ENCODE results near the gene AHNAK.

The AHNAK gene

DNA sequence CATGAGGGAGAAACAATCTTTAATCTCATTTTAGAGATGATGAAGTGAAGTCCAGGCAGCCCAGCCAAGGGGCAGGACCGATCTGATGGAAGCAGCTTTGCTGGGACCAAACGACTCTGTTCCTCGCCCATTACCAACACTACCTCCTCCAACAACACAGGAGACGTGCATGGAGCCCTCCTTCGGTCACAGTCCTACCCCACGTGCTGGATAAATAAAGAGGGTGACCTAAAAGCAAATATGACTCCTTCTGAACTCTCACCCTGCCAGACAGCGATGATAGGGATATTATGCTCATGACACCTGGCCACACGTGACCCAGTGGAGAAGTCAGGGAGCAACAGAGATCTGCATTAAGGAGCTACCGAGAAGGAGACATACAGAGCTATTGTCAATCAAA is 101.8 kb downstream of the AHNAK start:
- DNase-seq = no peak
- no peaks in the 10 kb centered on the region for H3K36me3 ChIP-seq (ENCODE audit: control insufficient read depth in 4 of 4, insufficient read depth in 4 of 4, low read length in 3 of 4)
- POLR2A ChIA-PET = interaction anchor here (1.4 kb wide), 1 partner anchor 16 kb away, joined by 3 read pairs; no protein-coding TSS in a partner anchor
- H3K27me3 ChIP-seq (replicated peaks in 2 of 5; ENCODE audit: control insufficient read depth in 4 of 5, insufficient read depth in 5 of 5, low read length in 4 of 5) = peaks cover 0 to 3% (median 0%) of the 10 kb centered on the region in 5 experiments
- H3K4me3 ChIP-seq (ENCODE audit: control insufficient read depth in 1 of 7, extremely low read depth in 1 of 7, insufficient read depth in 4 of 7, low read depth in 2 of 7, low read length in 6 of 7) = peak overlapping the region in 5 of 7 experiments; percentile 32 to 75 (median 67)
- WGBS (ENCODE audit: insufficient coverage) = 83% methylated on average over 3 of the region's 9 CpGs
- no peak overlapping the region for H3K27ac ChIP-seq (ENCODE audit: insufficient read depth in 1 of 2, low read depth in 1 of 2, low read length in 2 of 2, poor library complexity in 1 of 2, severe bottlenecking in 2 of 2)
- CTCF ChIA-PET = interaction anchor here (0.8 to 2.7 kb wide), 12 partner anchors 8 to 115 kb away, joined by 3 to 10 read pairs (median 4); no protein-coding TSS in a partner anchor
- H3K4me1 ChIP-seq (ENCODE audit: control extremely low read depth in 1 of 4, control insufficient read depth in 4 of 4, insufficient read depth in 4 of 4, low read length in 3 of 4) = peaks cover 6 to 26% (median 24%) of the 10 kb centered on the region in 4 experiments
- H3K9me3 ChIP-seq (ENCODE audit: control extremely low read depth in 1 of 5, control insufficient read depth in 4 of 5, insufficient read depth in 2 of 5, low read depth in 1 of 5, low read length in 4 of 5) = no peaks in the 10 kb centered on the region

- under 1% methylated on average over 20 of the region's 23 CpGs for WGBS (ENCODE audit: insufficient coverage)
- Histone ChIP-seq H3K36me3 (ENCODE audit: control insufficient read depth in 4 of 4, insufficient read depth in 4 of 4, low read length in 3 of 4) (no peaks in the 10 kb centered on the region), H3K4me3 (ENCODE audit: control insufficient read depth in 1 of 7, extremely low read depth in 1 of 7, insufficient read depth in 4 of 7, low read depth in 2 of 7, low read length in 6 of 7) (peak overlapping the region in 5 of 7 experiments; percentile 32 to 75 (median 67)), H3K27ac (ENCODE audit: insufficient read depth in 1 of 2, low read depth in 1 of 2, low read length in 2 of 2, poor library complexity in 1 of 2, severe bottlenecking in 2 of 2) (peak overlapping the region in 1 of 2 experiments; percentile 46), H3K9me3 (ENCODE audit: control extremely low read depth in 1 of 5, control insufficient read depth in 4 of 5, insufficient read depth in 2 of 5, low read depth in 1 of 5, low read length in 4 of 5) (no peaks in the 10 kb centered on the region), H3K4me1 (ENCODE audit: control extremely low read depth in 1 of 4, control insufficient read depth in 4 of 4, insufficient read depth in 4 of 4, low read length in 3 of 4) (peaks cover 6 to 27% (median 25%) of the 10 kb centered on the region in 4 experiments), H3K27me3 (replicated peaks in 2 of 5; ENCODE audit: control insufficient read depth in 4 of 5, insufficient read depth in 5 of 5, low read length in 4 of 5) (peaks cover 0 to 3% (median 0%) of the 10 kb centered on the region in 5 experiments)
- CTCF ChIA-PET = interaction anchor here (0.8 to 2.7 kb wide), 13 partner anchors 8 to 116 kb away, joined by 3 to 10 read pairs (median 4); no protein-coding TSS in a partner anchor
- peak; percentile 73 to 90 (median 86) for DNase-seq
- POLR2A ChIA-PET = interaction anchor here (1.4 kb wide), 1 partner anchor 16 kb away, joined by 3 read pairs; no protein-coding TSS in a partner anchor
Measured at GRCh38 chr11:62444236-62444833, 102.3 kb downstream of the AHNAK start.

DNA sequence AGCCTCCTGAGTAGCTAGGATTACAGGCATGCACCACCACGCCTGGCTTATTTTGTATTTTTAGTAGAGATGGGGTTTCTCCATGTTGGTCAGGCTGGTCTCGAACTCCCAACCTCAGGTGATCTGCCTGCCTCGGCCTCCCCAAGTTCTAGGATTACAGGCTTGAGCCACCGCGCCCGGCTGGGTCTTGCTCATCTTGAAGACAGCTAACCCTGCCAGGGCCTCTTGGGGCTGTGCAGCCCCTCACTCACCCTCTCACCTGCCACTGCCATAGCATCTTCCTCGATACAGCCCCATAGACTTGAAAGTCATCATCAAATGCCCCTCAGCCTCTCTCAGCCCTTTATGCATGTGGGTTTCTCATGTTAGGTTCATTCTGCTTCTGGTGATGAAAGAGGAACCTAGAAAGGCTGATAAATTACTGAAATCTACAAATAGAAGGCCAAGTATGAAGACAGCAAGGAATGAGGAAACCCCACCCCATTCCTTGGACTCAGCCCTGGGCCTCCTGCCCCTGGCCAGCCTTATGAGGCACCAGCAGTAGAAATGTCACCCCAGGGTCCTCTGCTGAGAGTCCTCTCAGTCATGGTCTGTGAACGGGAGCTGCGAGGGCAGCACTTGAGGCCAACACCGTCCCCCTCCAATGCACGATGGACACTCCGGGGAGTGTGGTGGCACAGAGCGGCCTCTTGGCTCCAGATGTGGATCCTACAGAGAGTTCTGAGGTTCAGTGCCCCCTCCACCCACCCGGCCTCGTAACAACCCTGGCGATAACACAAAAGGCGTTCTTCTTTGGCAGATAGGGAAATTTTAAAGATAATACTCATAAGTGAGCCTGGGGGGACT is 103.0 kb downstream of the AHNAK start:
- 65% methylated on average over 10 of the region's 17 CpGs for WGBS (ENCODE audit: insufficient coverage)

DNA sequence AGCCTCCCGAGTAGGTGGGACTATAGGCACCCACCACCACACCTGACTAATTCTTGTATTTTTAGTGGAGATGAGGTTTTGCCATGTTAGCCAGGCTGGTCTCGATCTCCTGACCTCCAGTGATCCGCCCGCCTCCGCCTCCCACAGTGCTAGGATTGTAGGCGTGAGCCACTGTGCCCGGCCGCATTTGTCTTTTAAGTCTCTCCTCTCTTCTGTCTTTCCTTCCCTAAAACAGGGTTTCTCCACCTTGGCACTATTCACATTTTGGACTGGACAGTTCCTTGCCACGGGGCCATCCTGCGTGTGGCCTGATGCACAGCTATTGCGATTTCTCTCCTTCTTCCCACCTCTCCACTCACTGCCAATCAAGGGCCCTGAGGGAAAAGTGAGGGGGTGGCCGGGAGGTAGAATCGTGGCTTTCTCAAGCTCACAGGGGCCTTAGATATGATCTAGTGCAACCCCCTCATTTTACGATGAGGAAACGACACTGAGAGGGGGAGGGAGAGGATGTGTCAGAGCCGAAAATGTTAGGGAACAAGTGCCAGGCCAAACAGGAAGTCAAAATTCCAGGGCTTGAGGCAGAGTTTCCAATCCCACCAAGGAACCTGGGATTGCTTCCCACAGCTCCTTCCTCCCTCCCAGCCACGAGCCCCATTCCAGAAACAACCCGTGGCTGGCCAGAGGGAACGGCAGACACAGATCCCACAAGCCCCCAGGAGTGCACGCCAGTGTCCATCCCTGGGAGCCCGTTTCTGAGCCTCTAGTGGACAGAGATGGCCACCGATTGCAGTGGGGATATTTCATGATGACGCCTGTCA is 106.6 kb downstream of the AHNAK start:
- Histone ChIP-seq H3K27ac (ENCODE audit: insufficient read depth in 1 of 2, low read depth in 1 of 2, low read length in 2 of 2, poor library complexity in 1 of 2, severe bottlenecking in 2 of 2) (no peak overlapping the region), H3K4me3 (ENCODE audit: control insufficient read depth in 1 of 7, extremely low read depth in 1 of 7, insufficient read depth in 4 of 7, low read depth in 2 of 7, low read length in 6 of 7) (no peak overlapping the region), H3K4me1 (ENCODE audit: control extremely low read depth in 1 of 4, control insufficient read depth in 4 of 4, insufficient read depth in 4 of 4, low read length in 3 of 4) (peaks cover 11 to 40% (median 34%) of the 10 kb centered on the region in 4 experiments), H3K9me3 (ENCODE audit: control extremely low read depth in 1 of 5, control insufficient read depth in 4 of 5, insufficient read depth in 2 of 5, low read depth in 1 of 5, low read length in 4 of 5) (no peaks in the 10 kb centered on the region), H3K27me3 (replicated peaks in 2 of 5; ENCODE audit: control insufficient read depth in 4 of 5, insufficient read depth in 5 of 5, low read length in 4 of 5) (no peaks in the 10 kb centered on the region), H3K36me3 (ENCODE audit: control insufficient read depth in 4 of 4, insufficient read depth in 4 of 4, low read length in 3 of 4) (no peaks in the 10 kb centered on the region)
- CTCF ChIA-PET = interaction anchor here (0.8 to 1.7 kb wide), 4 partner anchors 11 to 15 kb away, joined by 3 to 4 read pairs (median 3); no protein-coding TSS in a partner anchor
- POLR2A ChIA-PET = interaction anchor here (0.6 kb wide), 2 partner anchors 44 to 97 kb away, joined by 3 to 4 read pairs; no protein-coding TSS in a partner anchor
- DNase-seq = no peak
- WGBS (ENCODE audit: insufficient coverage) = 58% methylated on average over 14 of the region's 23 CpGs

More for the DNA sequence above, 103.0 kb downstream of the AHNAK start:
- Histone ChIP-seq H3K27ac (ENCODE audit: insufficient read depth in 1 of 2, low read depth in 1 of 2, low read length in 2 of 2, poor library complexity in 1 of 2, severe bottlenecking in 2 of 2) (peak overlapping the region in 1 of 2 experiments; percentile 46), H3K27me3 (replicated peaks in 2 of 5; ENCODE audit: control insufficient read depth in 4 of 5, insufficient read depth in 5 of 5, low read length in 4 of 5) (peaks cover 0 to 3% (median 0%) of the 10 kb centered on the region in 5 experiments), H3K9me3 (ENCODE audit: control extremely low read depth in 1 of 5, control insufficient read depth in 4 of 5, insufficient read depth in 2 of 5, low read depth in 1 of 5, low read length in 4 of 5) (no peaks in the 10 kb centered on the region), H3K4me3 (ENCODE audit: control insufficient read depth in 1 of 7, extremely low read depth in 1 of 7, insufficient read depth in 4 of 7, low read depth in 2 of 7, low read length in 6 of 7) (peak overlapping the region in 4 of 7 experiments; percentile 38 to 75 (median 62)), H3K36me3 (ENCODE audit: control insufficient read depth in 4 of 4, insufficient read depth in 4 of 4, low read length in 3 of 4) (no peaks in the 10 kb centered on the region), H3K4me1 (ENCODE audit: control extremely low read depth in 1 of 4, control insufficient read depth in 4 of 4, insufficient read depth in 4 of 4, low read length in 3 of 4) (peaks cover 6 to 27% (median 25%) of the 10 kb centered on the region in 4 experiments)
- POLR2A ChIA-PET = interaction anchor here (1.4 kb wide), 1 partner anchor 15 kb away, joined by 3 read pairs; no protein-coding TSS in a partner anchor
- peak in 2 of 3 donors; percentile 51 to 62 for DNase-seq
- CTCF ChIA-PET = interaction anchor here (0.8 to 2.7 kb wide), 11 partner anchors 8 to 117 kb away, joined by 3 to 10 read pairs (median 4); no protein-coding TSS in a partner anchor

- Histone ChIP-seq H3K4me1 (ENCODE audit: control extremely low read depth in 1 of 4, control insufficient read depth in 4 of 4, insufficient read depth in 4 of 4, low read length in 3 of 4) (peaks cover 7 to 38% (median 32%) of the 10 kb centered on the region in 4 experiments), H3K27me3 (replicated peaks in 2 of 5; ENCODE audit: control insufficient read depth in 4 of 5, insufficient read depth in 5 of 5, low read length in 4 of 5) (no peaks in the 10 kb centered on the region), H3K36me3 (ENCODE audit: control insufficient read depth in 4 of 4, insufficient read depth in 4 of 4, low read length in 3 of 4) (no peaks in the 10 kb centered on the region), H3K4me3 (ENCODE audit: control insufficient read depth in 1 of 7, extremely low read depth in 1 of 7, insufficient read depth in 4 of 7, low read depth in 2 of 7, low read length in 6 of 7) (no peak overlapping the region), H3K9me3 (ENCODE audit: control extremely low read depth in 1 of 5, control insufficient read depth in 4 of 5, insufficient read depth in 2 of 5, low read depth in 1 of 5, low read length in 4 of 5) (no peaks in the 10 kb centered on the region), H3K27ac (ENCODE audit: insufficient read depth in 1 of 2, low read depth in 1 of 2, low read length in 2 of 2, poor library complexity in 1 of 2, severe bottlenecking in 2 of 2) (no peak overlapping the region)
- no peak for DNase-seq
- WGBS (ENCODE audit: insufficient coverage) = 100% methylated on average over 2 of the region's 4 CpGs
- ChIA-PET CTCF (interaction anchor here (0.7 to 1.2 kb wide), 2 partner anchors 10 to 42 kb away, joined by 3 read pairs; no protein-coding TSS in a partner anchor), POLR2A (no interaction called here)
Measured at GRCh38 chr11:62438641-62439040, 108.0 kb downstream of the AHNAK start.

GRCh38 chr11:62437616-62438015 is 109.0 kb downstream of the AHNAK start:
- no CpG with 5 or more reads among the region's 1 CpG for WGBS (ENCODE audit: insufficient coverage)
- DNase-seq = no peak
- Histone ChIP-seq H3K27ac (ENCODE audit: insufficient read depth in 1 of 2, low read depth in 1 of 2, low read length in 2 of 2, poor library complexity in 1 of 2, severe bottlenecking in 2 of 2) (no peak overlapping the region), H3K36me3 (ENCODE audit: control insufficient read depth in 4 of 4, insufficient read depth in 4 of 4, low read length in 3 of 4) (no peaks in the 10 kb centered on the region), H3K4me3 (ENCODE audit: control insufficient read depth in 1 of 7, extremely low read depth in 1 of 7, insufficient read depth in 4 of 7, low read depth in 2 of 7, low read length in 6 of 7) (no peak overlapping the region), H3K27me3 (replicated peaks in 2 of 5; ENCODE audit: control insufficient read depth in 4 of 5, insufficient read depth in 5 of 5, low read length in 4 of 5) (no peaks in the 10 kb centered on the region), H3K9me3 (ENCODE audit: control extremely low read depth in 1 of 5, control insufficient read depth in 4 of 5, insufficient read depth in 2 of 5, low read depth in 1 of 5, low read length in 4 of 5) (no peaks in the 10 kb centered on the region), H3K4me1 (ENCODE audit: control extremely low read depth in 1 of 4, control insufficient read depth in 4 of 4, insufficient read depth in 4 of 4, low read length in 3 of 4) (peaks cover 14 to 45% (median 38%) of the 10 kb centered on the region in 4 experiments)
- CTCF ChIA-PET = interaction anchor here (0.6 to 2.3 kb wide), 4 partner anchors 42 to 83 kb away, joined by 3 to 8 read pairs (median 4); no protein-coding TSS in a partner anchor
- POLR2A ChIA-PET = no interaction called here

All from common myeloid progenitor, CD34-positive (primary cell).